HFFc6 (cell line): ENCODE results near the gene BHLHE40. TPM values are rescaled to one million over a fixed set of nuclear protein-coding genes. Genes with fewer than 3 reads are reported as not detected.

ENCODE experiments used
- DNase-seq: peaks from one replicate; pipeline ENCODE4 v3.0.0-alpha.2; 2018
- H3K27ac Mint-ChIP-seq: 2 replicates; pipeline ENCODE4 v1.8.0; 2020; ENCODE audit warnings: mild to moderate bottlenecking, mixed read lengths
- H3K27me3 Mint-ChIP-seq: 2 replicates; pipeline ENCODE4 v1.8.0; 2021; ENCODE audit warnings: mild to moderate bottlenecking, moderate library complexity, mixed read lengths; ENCODE audit not compliant: insufficient read depth
- H3K36me3 Mint-ChIP-seq: 2 replicates; pipeline ENCODE4 v1.8.0; 2021; ENCODE audit warnings: low read depth, mixed read lengths
- H3K4me1 Mint-ChIP-seq: 2 replicates; pipeline ENCODE4 v1.8.0; 2020; ENCODE audit warnings: low read depth, mixed read lengths
- H3K4me3 Mint-ChIP-seq: 2 replicates; pipeline ENCODE4 v1.8.0; 2020; ENCODE audit warnings: mild to moderate bottlenecking, moderate library complexity, mixed read lengths
- H3K9me3 Mint-ChIP-seq: 2 replicates; pipeline ENCODE4 v1.8.0; 2020; ENCODE audit warnings: mild to moderate bottlenecking, mixed read lengths
- CTCF ChIP-seq: fragments of 200-600 bp; sonication (generic); IDR thresholded peaks from 2 replicates; pipeline ENCODE4 v1.5.0; 2021; ENCODE audit warnings: antibody characterized with exemption, mild to moderate bottlenecking
- total RNA-seq, 6 experiments: library from RNA; stranded (reverse); fragmentation: NEBNext Ultra II Directional; extraction: Animal tissue kit (Norgen Biotek cat#: 25700); gene quantifications; 2 replicates in 1 of 6; 3 replicates in 5 of 6; pipeline ENCODE4 v1.2.3, GENCODE V29; 2021

BHLHE40 gene
- total RNA-seq, 6 experiments from 2014 or later: 10.2 to 11.8 (median 10.7) TPM

- no peak overlapping the region for H3K4me3 Mint-ChIP-seq
- H3K27me3 Mint-ChIP-seq: no peaks in the 10 kb centered on the region; the same call in 1 of the 2 replicates
- peak overlapping the region; percentile 99 for H3K27ac Mint-ChIP-seq
- H3K36me3 Mint-ChIP-seq: no peaks in the 10 kb centered on the region
- DNase-seq: no peak
- no peaks in the 10 kb centered on the region for H3K9me3 Mint-ChIP-seq
- peaks cover 48% of the 10 kb centered on the region for H3K4me1 Mint-ChIP-seq
- no peak for TF ChIP-seq CTCF
Measured at GRCh38 chr3:4996223-4996765, 17.1 kb downstream of the BHLHE40 start.

- H3K4me3 Mint-ChIP-seq: no peak overlapping the region
- H3K9me3 Mint-ChIP-seq: no peaks in the 10 kb centered on the region
- peak overlapping the region; percentile 27; the same call in 1 of the 2 replicates for H3K27ac Mint-ChIP-seq
- no peaks in the 10 kb centered on the region for H3K36me3 Mint-ChIP-seq
- H3K4me1 Mint-ChIP-seq: peaks cover 48% of the 10 kb centered on the region
- H3K27me3 Mint-ChIP-seq: no peaks in the 10 kb centered on the region; the same call in 1 of the 2 replicates
- no peak for DNase-seq
- TF ChIP-seq CTCF: no peak
Measured at GRCh38 chr3:4996771-4997291, 17.6 kb downstream of the BHLHE40 start.

GRCh38 chr3:4997946-4998345, 18.7 kb downstream of the BHLHE40 start:
- H3K4me1 Mint-ChIP-seq: peaks cover 42% of the 10 kb centered on the region
- no peak for DNase-seq
- no peak for TF ChIP-seq CTCF
- H3K27me3 Mint-ChIP-seq: no peaks in the 10 kb centered on the region; the same call in 1 of the 2 replicates
- H3K36me3 Mint-ChIP-seq: no peaks in the 10 kb centered on the region
- H3K27ac Mint-ChIP-seq: no peak overlapping the region
- H3K4me3 Mint-ChIP-seq: no peak overlapping the region
- H3K9me3 Mint-ChIP-seq: no peaks in the 10 kb centered on the region

GRCh38 chr3:4999531-5000184, 20.4 kb downstream of the BHLHE40 start:
- H3K9me3 Mint-ChIP-seq: no peaks in the 10 kb centered on the region
- no peak for DNase-seq
- no peak overlapping the region for H3K4me3 Mint-ChIP-seq
- H3K27me3 Mint-ChIP-seq: no peaks in the 10 kb centered on the region; the same call in 1 of the 2 replicates
- TF ChIP-seq CTCF: no peak
- H3K4me1 Mint-ChIP-seq: peaks cover 25% of the 10 kb centered on the region
- no peak overlapping the region for H3K27ac Mint-ChIP-seq
- H3K36me3 Mint-ChIP-seq: no peaks in the 10 kb centered on the region

- no peak overlapping the region for H3K27ac Mint-ChIP-seq
- H3K4me3 Mint-ChIP-seq: no peak overlapping the region
- DNase-seq: no peak
- H3K4me1 Mint-ChIP-seq: peaks cover 10% of the 10 kb centered on the region
- TF ChIP-seq CTCF: no peak
- H3K9me3 Mint-ChIP-seq: no peaks in the 10 kb centered on the region
- H3K27me3 Mint-ChIP-seq: no peaks in the 10 kb centered on the region; the same call in 1 of the 2 replicates
- H3K36me3 Mint-ChIP-seq: no peaks in the 10 kb centered on the region
Measured at GRCh38 chr3:5001135-5001534, 21.9 kb downstream of the BHLHE40 start.
